AG04450 (cell line): ENCODE measurements around the gene DEAF1. TPM values are rescaled to one million over a fixed set of nuclear protein-coding genes. Genes with fewer than 3 reads are reported as not detected.

Source experiments
- CTCF ChIA-PET: fragments of 300-600, 350-600 bp; formaldehyde crosslinking; extraction: SDS; loops from one replicate; lab custom pipeline; 2022; ENCODE audit warnings: antibody characterized with exemption, inconsistent platforms; lab: Charles Lee
- POLR2A ChIA-PET: fragments of 350-600 bp; formaldehyde crosslinking; extraction: SDS; loops from one replicate; lab custom pipeline; 2021; ENCODE audit warnings: antibody characterized with exemption, inconsistent platforms; lab: Yijun Ruan, JAX
- DNase-seq: peaks from one replicate; pipeline ENCODE4 v3.0.0-alpha.2; 2011; ENCODE audit warnings: low read depth, low spot score
- H3K27ac ChIP-seq: one replicate; pipeline ENCODE4 v1.5.1; 2012; ENCODE audit warnings: low read depth, low read length, control low read depth
- H3K27me3 ChIP-seq: one replicate; pipeline ENCODE4 v1.6.0; 2012; ENCODE audit warnings: low read length; ENCODE audit not compliant: control insufficient read depth, insufficient read depth
- H3K4me3 ChIP-seq: 2 replicates; pipeline ENCODE4 v1.5.1; 2011; ENCODE audit warnings: mild to moderate bottlenecking, low read depth, low read length, control low read depth
- H3K9me3 ChIP-seq: 2 replicates; pipeline ENCODE4 v1.5.1; 2012; ENCODE audit warnings: low read length; ENCODE audit not compliant: control insufficient read depth, insufficient read depth
- CTCF ChIP-seq: IDR thresholded peaks from 2 replicates; pipeline ENCODE4 v1.5.1; 2011; ENCODE audit warnings: low read depth, low read length, control low read depth, inconsistent platforms
- polyA plus RNA-seq: library from polyadenylated mRNA; depleted of rRNA; stranded (reverse); fragments of >200 nt; gene quantifications from 2 replicates; pipeline ENCODE4 v1.2.3, GENCODE V29; 2011

Gene DEAF1
- polyA plus RNA-seq, 1 experiment, result 13.0 TPM

GRCh38 chr11:727281-727701, 32.3 kb upstream of the DEAF1 start:
- no peak overlapping the region for H3K27ac ChIP-seq

GRCh38 chr11:726278-727220, 31.5 kb upstream of the DEAF1 start:
- H3K9me3 ChIP-seq, result no peaks in the 10 kb centered on the region; the same call in 1 of the 2 replicates
- no peak overlapping the region for H3K4me3 ChIP-seq
- POLR2A ChIA-PET, result interaction anchor here (0.5 to 1.6 kb wide), 2 partner anchors 31 to 57 kb away, joined by 4 to 7 read pairs; partner anchors contain the start of gene TMEM80
- CTCF ChIA-PET, result interaction anchor here (0.6 to 1.9 kb wide), 8 partner anchors 10 to 208 kb away, joined by 3 to 7 read pairs (median 4); partner anchors contain the start of gene TMEM80
- no peak overlapping the region for H3K27ac ChIP-seq
- no peak for TF ChIP-seq CTCF
- peaks cover 24% of the 10 kb centered on the region for H3K27me3 ChIP-seq
- DNase-seq, result no peak

More at GRCh38 chr11:727281-727701, 32.3 kb upstream of the DEAF1 start:
- H3K27me3 ChIP-seq, result peaks cover 17% of the 10 kb centered on the region
- ChIA-PET POLR2A (interaction anchor here (1.6 kb wide), 1 partner anchor 31 kb away, joined by 4 read pairs; the partner anchor contains the start of gene TMEM80), CTCF (interaction anchor here (1.1 to 1.9 kb wide), 4 partner anchors 11 to 173 kb away, joined by 3 to 5 read pairs (median 4); partner anchors contain the start of gene TALDO1)
- no peaks in the 10 kb centered on the region; the same call in 1 of the 2 replicates for H3K9me3 ChIP-seq
- no peak for DNase-seq
- H3K4me3 ChIP-seq, result no peak overlapping the region
- TF ChIP-seq CTCF, result no peak

GRCh38 chr11:725624-726202, 30.7 kb upstream of the DEAF1 start:
- TF ChIP-seq CTCF, result no peak
- DNase-seq, result no peak
- Histone ChIP-seq H3K27me3 (peaks cover 30% of the 10 kb centered on the region), H3K27ac (no peak overlapping the region), H3K4me3 (no peak overlapping the region), H3K9me3 (no peaks in the 10 kb centered on the region; the same call in 1 of the 2 replicates)
- CTCF ChIA-PET, result interaction anchor here (0.6 to 1.4 kb wide), 4 partner anchors 30 to 207 kb away, joined by 3 to 7 read pairs (median 4); partner anchors contain the start of gene TMEM80
- POLR2A ChIA-PET, result interaction anchor here (0.5 to 1.6 kb wide), 3 partner anchors 20 to 58 kb away, joined by 3 to 7 read pairs (median 4); partner anchors contain the start of gene TMEM80

- ChIA-PET POLR2A (interaction anchor here (0.6 to 0.8 kb wide), 3 partner anchors 19 to 63 kb away, joined by 3 to 4 read pairs (median 3); no protein-coding TSS in a partner anchor), CTCF (interaction anchor here (1.4 kb wide), 1 partner anchor 170 kb away, joined by 7 read pairs; no protein-coding TSS in a partner anchor)
- Histone ChIP-seq H3K27me3 (peaks cover 30% of the 10 kb centered on the region), H3K27ac (no peak overlapping the region), H3K4me3 (no peak overlapping the region), H3K9me3 (no peaks in the 10 kb centered on the region; the same call in 1 of the 2 replicates)
- DNase-seq, result no peak
- TF ChIP-seq CTCF, result no peak
These were observed 29.9 kb upstream of the DEAF1 start for GRCh38 chr11:724778-725386.
